GM12878 (cell line): ENCODE measurements around the gene NFASC. TPM values are rescaled to one million over a fixed set of nuclear protein-coding genes. Genes with fewer than 3 reads are reported as not detected.

Experiments
- ATAC-seq: fragments of 200-7000 bp; cut with Tn5 transposase; 3 replicates; pipeline ENCODE4 v1.9.1; 2020; ENCODE audit warnings: mild to moderate bottlenecking, moderate library complexity
- BruUV-seq: library from RNA; stranded (reverse); fragments of 400-500 nt; replicated peaks from 2 replicates; lab custom pipeline; 2021; lab: Mats Ljungman, UMichigan
- CTCF ChIA-PET: fragments of 300-600 bp; sonication (Branson Sonifier 250); formaldehyde crosslinking; extraction: SDS; loops from one replicate; lab custom pipeline; 2021; ENCODE audit warnings: inconsistent platforms; lab: Yijun Ruan, JAX
- POLR2A ChIA-PET: fragments of 350-600 bp; formaldehyde crosslinking; extraction: SDS; loops from one replicate; lab custom pipeline; 2021; ENCODE audit warnings: inconsistent platforms; lab: Charles Lee
- RAD21 ChIA-PET: fragments of 300-600 bp; sonication (Branson Sonifier 250); formaldehyde crosslinking; loops from one replicate; lab custom pipeline; 2023; ENCODE audit warnings: antibody characterized with exemption; ENCODE audit not compliant: unreplicated experiment; lab: Charles Lee
- SMC1A ChIA-PET: fragments of 300-600 bp; sonication (Branson Sonifier 250); formaldehyde crosslinking; loops from one replicate; lab custom pipeline; 2023; ENCODE audit not compliant: unreplicated experiment, uncharacterized antibody; lab: Charles Lee
- DNase-seq: peaks from one replicate; pipeline ENCODE4 v3.0.0-alpha.2; 2011; ENCODE audit warnings: low read depth, low spot score
- FAIRE-seq: peaks from 3 replicates; lab custom pipeline; 2011; peaks lifted over from hg19 to GRCh38; lab: Jason Lieb, UNC
- H2AFZ ChIP-seq: 2 replicates; pipeline ENCODE4 v1.6.0; 2011; ENCODE audit warnings: low read depth, low read length, control low read depth; ENCODE audit not compliant: control insufficient read depth
- H3K27ac ChIP-seq: 2 replicates; pipeline ENCODE4 v1.5.1; 2011; ENCODE audit warnings: control low read depth; ENCODE audit not compliant: control insufficient read depth, insufficient read depth
- H3K27me3 ChIP-seq, 2 experiments: replicated peaks in 1 of 2; 2 replicates each; pipeline versions ENCODE4 v1.6.0 to v1.6.1; 2011; ENCODE audit warnings: low read length in 1 of 2; ENCODE audit not compliant: control insufficient read depth in 2 of 2, insufficient read depth in 2 of 2
- H3K36me3 ChIP-seq, 2 experiments: 2 replicates each; pipeline ENCODE4 v1.5.1; 2011; ENCODE audit warnings: low read length in 1 of 2; ENCODE audit not compliant: control insufficient read depth in 2 of 2, insufficient read depth in 2 of 2
- H3K4me1 ChIP-seq: 2 replicates; pipeline ENCODE4 v1.6.1; 2011; ENCODE audit warnings: mild to moderate bottlenecking, low read length, moderate library complexity, mixed read lengths; ENCODE audit not compliant: control insufficient read depth, insufficient read depth
- H3K4me2 ChIP-seq: 2 replicates; pipeline ENCODE4 v1.6.0; 2011; ENCODE audit warnings: control low read depth; ENCODE audit not compliant: control insufficient read depth, insufficient read depth
- H3K4me3 ChIP-seq: fragments of 200-600 bp; sonication (generic); 2 replicates; pipeline ENCODE4 v1.5.1; 2016
- H3K79me2 ChIP-seq: 2 replicates; pipeline ENCODE4 v1.6.0; 2011; ENCODE audit warnings: low read length; ENCODE audit not compliant: control insufficient read depth, insufficient read depth
- H3K9ac ChIP-seq: 2 replicates; pipeline ENCODE4 v1.8.0; 2011; ENCODE audit warnings: low read length, control low read depth, mixed read lengths; ENCODE audit not compliant: control insufficient read depth, insufficient read depth
- H3K9me3 ChIP-seq: replicated peaks from 3 replicates; pipeline ENCODE4 v1.5.1; 2011; ENCODE audit warnings: mild to moderate bottlenecking, low read length; ENCODE audit not compliant: control insufficient read depth, insufficient read depth
- H4K20me1 ChIP-seq: 2 replicates; pipeline ENCODE4 v1.6.0; 2011; ENCODE audit not compliant: control insufficient read depth, insufficient read depth
- BCL11A ChIP-seq: IDR thresholded peaks from 2 replicates; pipeline ENCODE4 v1.6.1; 2011; ENCODE audit warnings: low read depth, low read length
- DPF2 ChIP-seq: fragments of 450-650 bp; IDR thresholded peaks from 2 replicates; pipeline ENCODE4 v1.6.1; 2017; ENCODE audit warnings: mild to moderate bottlenecking
- ETV6 ChIP-seq, 2 experiments: fragments of 450-650 bp in 1 of 2; IDR thresholded peaks in 1 of 2; conservative IDR thresholded peaks in 1 of 2; 2 replicates each; pipeline ENCODE4 v1.6.1; 2014; ENCODE audit warnings: antibody characterized with exemption in 1 of 2, borderline replicate concordance in 1 of 2, low read depth in 1 of 2, mild to moderate bottlenecking in 1 of 2, moderate library complexity in 1 of 2
- IRF4 ChIP-seq: IDR thresholded peaks from 2 replicates; pipeline ENCODE4 v1.6.1; 2011; ENCODE audit warnings: low read depth, low read length
- NFYA ChIP-seq: IDR thresholded peaks from 2 replicates; pipeline ENCODE4 v1.6.1; 2011; ENCODE audit warnings: low read depth, mild to moderate bottlenecking, low read length, improper control_type of control experiment, borderline replicate concordance
- RAD21 ChIP-seq: IDR thresholded peaks from 2 replicates; pipeline ENCODE4 v1.6.1; 2011; ENCODE audit warnings: mild to moderate bottlenecking, low read depth, low read length, moderate library complexity; ENCODE audit not compliant: insufficient read depth
- SUPT20H ChIP-seq: IDR thresholded peaks from 2 replicates; pipeline ENCODE4 v1.6.1; 2011; ENCODE audit warnings: low read depth, mild to moderate bottlenecking, low read length, moderate library complexity, borderline replicate concordance; ENCODE audit not compliant: control insufficient read depth
- TARDBP ChIP-seq: IDR thresholded peaks from 2 replicates; pipeline ENCODE4 v1.6.1; 2016; ENCODE audit warnings: borderline replicate concordance
- WGBS: methylation state at CpG from one replicate; pipeline ENCODE4 v1.1.6; 2016; ENCODE audit warnings: low lambda C conversion rate; ENCODE audit not compliant: insufficient replicate concordance, insufficient coverage; ENCODE audit errors: missing lambda C conversion rate; 5-methylcytosine and 5-hydroxymethylcytosine counted together
- in situ Hi-C: fragments of 300-500 bp; cut with MboI; formaldehyde crosslinking; loops from 9 replicates; pipeline ENCODE4 v1.14.3; 2018; ENCODE audit warnings: mixed read lengths
- intact Hi-C: fragments of 100-400 bp; cut with micrococcal nuclease; formaldehyde crosslinking; loops from one replicate; pipeline ENCODE4 v1.14.2; 2022; ENCODE audit not compliant: unreplicated experiment
- polyA plus RNA-seq, 11 experiments: library from polyadenylated mRNA; depleted of rRNA in 4 of 11; unstranded in 6 of 11; stranded (reverse) in 5 of 11; fragments of >200 nt; fragmentation: Nextera tagmentation in 4 of 11; fragmentation: Illumina TruSeq in 1 of 11; extraction: Ambion mirVana in 4 of 11; extraction: Trizol in 1 of 11; gene quantifications; 1 replicate in 1 of 11; 2 replicates in 10 of 11; pipeline versions ENCODE4 v1.2.1 to v1.2.3, GENCODE V29; 2011 to 2016; ENCODE audit warnings: inconsistent platforms in 2 of 11, missing spikeins in 2 of 11, low read depth in 1 of 11
- total RNA-seq, 4 experiments: library from RNA; depleted of rRNA in 3 of 4; stranded (reverse); fragments of >200 nt in 3 of 4; fragmentation: Illumina TruSeq in 1 of 4; extraction: Trizol in 1 of 4; gene quantifications; 2 replicates each; pipeline versions ENCODE4 v1.2.1 to v1.2.3, GENCODE V29; 2013 to 2021
- TF ChIP-seq, protein P1 (sequence below): IDR thresholded peaks from 2 replicates; pipeline ENCODE4 v1.6.1; 2012; ENCODE audit warnings: low read length, inconsistent platforms
- TF ChIP-seq, protein P2 (sequence below): fragments of 450-650 bp; IDR thresholded peaks from 2 replicates; pipeline ENCODE4 v1.6.1; 2017; ENCODE audit warnings: borderline replicate concordance
- TF ChIP-seq, protein P3 (sequence below): fragments of 450-650 bp; formaldehyde crosslinking; IDR thresholded peaks from 2 replicates; pipeline ENCODE4 v1.4.0; 2022; ENCODE audit warnings: mild to moderate bottlenecking, moderate library complexity
- TF ChIP-seq, protein P4 (sequence below), 3 experiments: IDR thresholded peaks in 2 of 3; conservative IDR thresholded peaks in 1 of 3; 2 replicates each; pipeline ENCODE4 v1.5.1; 2011; ENCODE audit warnings: low read depth in 3 of 3, low read length in 3 of 3, mild to moderate bottlenecking in 3 of 3, control low read depth in 2 of 3, moderate library complexity in 2 of 3, inconsistent platforms in 1 of 3, mixed read lengths in 1 of 3; ENCODE audit not compliant: control insufficient read depth in 2 of 3, insufficient read depth in 1 of 3; ENCODE audit errors: extremely low read depth in 1 of 3

The NFASC gene
- total and polyA plus RNA-seq, 10 of the 15 experiments (the other 5 are each of a cell fraction or from before 2014, with no cell fraction given), result 0.04 to 0.31 (median 0.12) TPM; not detected in 4

DNA sequence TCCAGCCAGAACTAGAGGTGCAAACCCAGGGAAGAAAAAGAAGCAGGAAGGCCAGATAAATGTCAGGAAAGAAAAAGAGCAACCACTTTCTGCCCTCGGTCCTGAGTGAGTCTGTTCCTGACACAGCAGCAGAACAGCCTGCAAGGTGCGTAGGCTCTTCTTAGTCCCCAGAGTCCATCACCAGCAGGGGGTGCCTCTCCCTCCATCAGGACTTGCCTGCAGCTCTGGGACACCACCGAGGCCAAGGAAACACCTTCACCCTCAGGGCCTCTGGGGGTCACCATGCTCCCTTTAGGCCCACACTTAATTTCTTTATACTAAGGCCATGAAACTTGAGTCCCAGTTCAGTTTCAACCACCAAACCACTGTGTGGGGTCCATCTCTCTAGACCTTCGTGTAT lies 43.7 kb upstream of the NFASC start:
- Histone ChIP-seq H3K4me1 (no peaks in the 10 kb centered on the region), H3K4me3 (no peak overlapping the region), H3K27ac (no peak overlapping the region), H3K79me2 (no peaks in the 10 kb centered on the region), H3K9ac (no peak overlapping the region), H4K20me1 (no peaks in the 10 kb centered on the region), H2AFZ (no peak overlapping the region), H3K9me3 (no peaks in the 10 kb centered on the region), H3K27me3 (peaks cover 9 to 12% of the 10 kb centered on the region in 2 experiments), H3K4me2 (no peak overlapping the region), H3K36me3 (no peaks in the 10 kb centered on the region)
- FAIRE-seq (no peak), DNase-seq (no peak), ATAC-seq (peak; percentile 79)
- intact Hi-C loops, result loop anchor here (5.0 kb wide), 1 partner anchor 115 kb away; no protein-coding TSS in a partner anchor
- CTCF ChIA-PET, result interaction anchor here (1.1 to 1.7 kb wide), 2 partner anchors 134 to 429 kb away, joined by 3 read pairs; no protein-coding TSS in a partner anchor
- 3% methylated on average over 4 of the region's 4 CpGs for WGBS
- in situ Hi-C loops, result no loop called here
- POLR2A ChIA-PET, result no interaction called here
- RAD21 ChIA-PET, result no interaction called here
- BruUV-seq, result no TSS peak
- TF ChIP-seq ETV6 (conservative IDR thresholded peaks at IDR 0.05 in 1 of 2, IDR thresholded peaks at IDR 0.05 in 1 of 2; ENCODE audit: borderline replicate concordance in 1 of 2, low read depth in 1 of 2), result no peak
- TF ChIP-seq DPF2, result no peak
- no peak for TF ChIP-seq TARDBP
- TF ChIP-seq, protein P1, sequence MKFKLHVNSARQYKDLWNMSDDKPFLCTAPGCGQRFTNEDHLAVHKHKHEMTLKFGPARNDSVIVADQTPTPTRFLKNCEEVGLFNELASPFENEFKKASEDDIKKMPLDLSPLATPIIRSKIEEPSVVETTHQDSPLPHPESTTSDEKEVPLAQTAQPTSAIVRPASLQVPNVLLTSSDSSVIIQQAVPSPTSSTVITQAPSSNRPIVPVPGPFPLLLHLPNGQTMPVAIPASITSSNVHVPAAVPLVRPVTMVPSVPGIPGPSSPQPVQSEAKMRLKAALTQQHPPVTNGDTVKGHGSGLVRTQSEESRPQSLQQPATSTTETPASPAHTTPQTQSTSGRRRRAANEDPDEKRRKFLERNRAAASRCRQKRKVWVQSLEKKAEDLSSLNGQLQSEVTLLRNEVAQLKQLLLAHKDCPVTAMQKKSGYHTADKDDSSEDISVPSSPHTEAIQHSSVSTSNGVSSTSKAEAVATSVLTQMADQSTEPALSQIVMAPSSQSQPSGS, result no peak
- TF ChIP-seq, protein P2, sequence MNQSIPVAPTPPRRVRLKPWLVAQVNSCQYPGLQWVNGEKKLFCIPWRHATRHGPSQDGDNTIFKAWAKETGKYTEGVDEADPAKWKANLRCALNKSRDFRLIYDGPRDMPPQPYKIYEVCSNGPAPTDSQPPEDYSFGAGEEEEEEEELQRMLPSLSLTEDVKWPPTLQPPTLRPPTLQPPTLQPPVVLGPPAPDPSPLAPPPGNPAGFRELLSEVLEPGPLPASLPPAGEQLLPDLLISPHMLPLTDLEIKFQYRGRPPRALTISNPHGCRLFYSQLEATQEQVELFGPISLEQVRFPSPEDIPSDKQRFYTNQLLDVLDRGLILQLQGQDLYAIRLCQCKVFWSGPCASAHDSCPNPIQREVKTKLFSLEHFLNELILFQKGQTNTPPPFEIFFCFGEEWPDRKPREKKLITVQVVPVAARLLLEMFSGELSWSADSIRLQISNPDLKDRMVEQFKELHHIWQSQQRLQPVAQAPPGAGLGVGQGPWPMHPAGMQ, result no peak
- no peak for TF ChIP-seq IRF4
- TF ChIP-seq SUPT20H, result no peak
- no peak for TF ChIP-seq NFYA
- TF ChIP-seq, protein P3, sequence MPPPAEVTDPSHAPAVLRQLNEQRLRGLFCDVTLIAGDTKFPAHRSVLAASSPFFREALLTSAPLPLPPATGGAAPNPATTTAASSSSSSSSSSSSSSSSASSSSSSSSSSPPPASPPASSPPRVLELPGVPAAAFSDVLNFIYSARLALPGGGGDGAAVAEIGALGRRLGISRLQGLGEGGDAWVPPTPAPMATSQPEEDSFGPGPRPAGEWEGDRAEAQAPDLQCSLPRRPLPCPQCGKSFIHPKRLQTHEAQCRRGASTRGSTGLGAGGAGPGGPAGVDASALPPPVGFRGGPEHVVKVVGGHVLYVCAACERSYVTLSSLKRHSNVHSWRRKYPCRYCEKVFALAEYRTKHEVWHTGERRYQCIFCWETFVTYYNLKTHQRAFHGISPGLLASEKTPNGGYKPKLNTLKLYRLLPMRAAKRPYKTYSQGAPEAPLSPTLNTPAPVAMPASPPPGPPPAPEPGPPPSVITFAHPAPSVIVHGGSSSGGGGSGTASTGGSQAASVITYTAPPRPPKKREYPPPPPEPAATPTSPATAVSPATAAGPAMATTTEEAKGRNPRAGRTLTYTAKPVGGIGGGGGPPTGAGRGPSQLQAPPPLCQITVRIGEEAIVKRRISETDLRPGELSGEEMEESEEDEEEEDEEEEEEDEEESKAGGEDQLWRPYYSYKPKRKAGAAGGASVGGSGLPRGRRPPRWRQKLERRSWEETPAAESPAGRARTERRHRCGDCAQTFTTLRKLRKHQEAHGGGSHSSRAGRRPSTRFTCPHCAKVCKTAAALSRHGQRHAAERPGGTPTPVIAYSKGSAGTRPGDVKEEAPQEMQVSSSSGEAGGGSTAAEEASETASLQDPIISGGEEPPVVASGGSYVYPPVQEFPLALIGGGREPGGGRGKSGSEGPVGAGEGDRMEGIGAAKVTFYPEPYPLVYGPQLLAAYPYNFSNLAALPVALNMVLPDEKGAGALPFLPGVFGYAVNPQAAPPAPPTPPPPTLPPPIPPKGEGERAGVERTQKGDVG (CRISPR knock-in tag), result no peak
- TF ChIP-seq BCL11A, result no peak
- peak; percentile 21; the same call in 1 of the 2 replicates for TF ChIP-seq RAD21
- TF ChIP-seq, protein P4, sequence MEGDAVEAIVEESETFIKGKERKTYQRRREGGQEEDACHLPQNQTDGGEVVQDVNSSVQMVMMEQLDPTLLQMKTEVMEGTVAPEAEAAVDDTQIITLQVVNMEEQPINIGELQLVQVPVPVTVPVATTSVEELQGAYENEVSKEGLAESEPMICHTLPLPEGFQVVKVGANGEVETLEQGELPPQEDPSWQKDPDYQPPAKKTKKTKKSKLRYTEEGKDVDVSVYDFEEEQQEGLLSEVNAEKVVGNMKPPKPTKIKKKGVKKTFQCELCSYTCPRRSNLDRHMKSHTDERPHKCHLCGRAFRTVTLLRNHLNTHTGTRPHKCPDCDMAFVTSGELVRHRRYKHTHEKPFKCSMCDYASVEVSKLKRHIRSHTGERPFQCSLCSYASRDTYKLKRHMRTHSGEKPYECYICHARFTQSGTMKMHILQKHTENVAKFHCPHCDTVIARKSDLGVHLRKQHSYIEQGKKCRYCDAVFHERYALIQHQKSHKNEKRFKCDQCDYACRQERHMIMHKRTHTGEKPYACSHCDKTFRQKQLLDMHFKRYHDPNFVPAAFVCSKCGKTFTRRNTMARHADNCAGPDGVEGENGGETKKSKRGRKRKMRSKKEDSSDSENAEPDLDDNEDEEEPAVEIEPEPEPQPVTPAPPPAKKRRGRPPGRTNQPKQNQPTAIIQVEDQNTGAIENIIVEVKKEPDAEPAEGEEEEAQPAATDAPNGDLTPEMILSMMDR (IDR thresholded peaks at IDR 0.05 in 2 of 3, conservative IDR thresholded peaks at IDR 0.05 in 1 of 3; ENCODE audit: control insufficient read depth in 2 of 3, extremely low read depth in 1 of 3, insufficient read depth in 1 of 3, low read depth in 3 of 3, low read length in 3 of 3), result peak; percentile 23 to 43 (median 38); a peak in 5 of 6 replicates
- SMC1A ChIA-PET, result interaction anchor here (1.3 kb wide), 1 partner anchor 114 kb away, joined by 3 read pairs; no protein-coding TSS in a partner anchor
